Measurements from ENCODE around the gene RRP1B. TPM values are rescaled to one million over a fixed set of nuclear protein-coding genes. Genes with fewer than 3 reads are reported as not detected.

The RRP1B gene
- total and polyA plus RNA-seq, 9 donors: 17.9 to 29.5 (median 25.7) TPM

- H3K36me3 ChIP-seq (ENCODE audit: control insufficient read depth, insufficient read depth, low read length): peaks cover 90% of the 10 kb centered on the region
- no peaks in the 10 kb centered on the region for H3K27me3 ChIP-seq (ENCODE audit: control insufficient read depth, insufficient read depth, low read length)
- H3K27ac ChIP-seq (ENCODE audit: low read length): no peak overlapping the region
- peaks cover 5% of the 10 kb centered on the region for H3K4me1 ChIP-seq (ENCODE audit: control insufficient read depth, insufficient read depth, low read length)
- H3K9me3 ChIP-seq (replicated peaks; ENCODE audit: control insufficient read depth, low read depth, low read length): no peaks in the 10 kb centered on the region
- WGBS (ENCODE audit: insufficient coverage): 79% methylated on average over 26 of the region's 27 CpGs
- peak; percentile 13 for DNase-seq
- H3K4me3 ChIP-seq (ENCODE audit: low read length): no peak overlapping the region
Observed at GRCh38 chr21:43687566-43688399, 28.4 kb downstream of the RRP1B start.

- no peak overlapping the region for H3K27ac ChIP-seq (ENCODE audit: low read length)
- WGBS (ENCODE audit: insufficient coverage): 94% methylated on average over 12 of the region's 12 CpGs
- DNase-seq: no peak
- H3K27me3 ChIP-seq (ENCODE audit: control insufficient read depth, insufficient read depth, low read length): no peaks in the 10 kb centered on the region
- peaks cover 94% of the 10 kb centered on the region for H3K36me3 ChIP-seq (ENCODE audit: control insufficient read depth, insufficient read depth, low read length)
- H3K9me3 ChIP-seq (replicated peaks; ENCODE audit: control insufficient read depth, low read depth, low read length): no peaks in the 10 kb centered on the region
- no peak overlapping the region for H3K4me3 ChIP-seq (ENCODE audit: low read length)
- H3K4me1 ChIP-seq (ENCODE audit: control insufficient read depth, insufficient read depth, low read length): peaks cover 5% of the 10 kb centered on the region
Observed at GRCh38 chr21:43688906-43689305, 29.5 kb downstream of the RRP1B start.

- no peaks in the 10 kb centered on the region for H3K9me3 ChIP-seq (replicated peaks; ENCODE audit: control insufficient read depth, low read depth, low read length)
Observed at GRCh38 chr21:43689556-43690337, 30.4 kb downstream of the RRP1B start.

GRCh38 chr21:43690346-43690745 lies 31.0 kb downstream of the RRP1B start:
- Histone ChIP-seq H3K36me3 (ENCODE audit: control insufficient read depth, insufficient read depth, low read length) (peaks cover 90% of the 10 kb centered on the region), H3K4me3 (ENCODE audit: low read length) (no peak overlapping the region), H3K4me1 (ENCODE audit: control insufficient read depth, insufficient read depth, low read length) (peaks cover 5% of the 10 kb centered on the region), H3K27ac (ENCODE audit: low read length) (no peak overlapping the region), H3K27me3 (ENCODE audit: control insufficient read depth, insufficient read depth, low read length) (no peaks in the 10 kb centered on the region), H3K9me3 (replicated peaks; ENCODE audit: control insufficient read depth, low read depth, low read length) (no peaks in the 10 kb centered on the region)
- no peak for DNase-seq
- WGBS (ENCODE audit: insufficient coverage): 88% methylated on average over 7 of the region's 7 CpGs

More at GRCh38 chr21:43689556-43690337, 30.4 kb downstream of the RRP1B start:
- peaks cover 5% of the 10 kb centered on the region for H3K4me1 ChIP-seq (ENCODE audit: control insufficient read depth, insufficient read depth, low read length)
- no peak for DNase-seq
- H3K27ac ChIP-seq (ENCODE audit: low read length): no peak overlapping the region
- 90% methylated on average over 31 of the region's 32 CpGs for WGBS (ENCODE audit: insufficient coverage)
- H3K36me3 ChIP-seq (ENCODE audit: control insufficient read depth, insufficient read depth, low read length): peaks cover 95% of the 10 kb centered on the region
- H3K27me3 ChIP-seq (ENCODE audit: control insufficient read depth, insufficient read depth, low read length): no peaks in the 10 kb centered on the region
- no peak overlapping the region for H3K4me3 ChIP-seq (ENCODE audit: low read length)

GRCh38 chr21:43691086-43691795 lies 31.9 kb downstream of the RRP1B start:
- H3K27me3 ChIP-seq (ENCODE audit: control insufficient read depth, insufficient read depth, low read length): no peaks in the 10 kb centered on the region
- WGBS (ENCODE audit: insufficient coverage): 98% methylated on average over 16 of the region's 25 CpGs
- no peaks in the 10 kb centered on the region for H3K9me3 ChIP-seq (replicated peaks; ENCODE audit: control insufficient read depth, low read depth, low read length)
- peaks cover 5% of the 10 kb centered on the region for H3K4me1 ChIP-seq (ENCODE audit: control insufficient read depth, insufficient read depth, low read length)
- H3K36me3 ChIP-seq (ENCODE audit: control insufficient read depth, insufficient read depth, low read length): peaks cover 85% of the 10 kb centered on the region
- H3K4me3 ChIP-seq (ENCODE audit: low read length): no peak overlapping the region
- no peak overlapping the region for H3K27ac ChIP-seq (ENCODE audit: low read length)
- no peak for DNase-seq

GRCh38 chr21:43691801-43692200 lies 32.4 kb downstream of the RRP1B start:
- H3K4me3 ChIP-seq (ENCODE audit: low read length): no peak overlapping the region
- no peak overlapping the region for H3K27ac ChIP-seq (ENCODE audit: low read length)
- DNase-seq: no peak
- H3K9me3 ChIP-seq (replicated peaks; ENCODE audit: control insufficient read depth, low read depth, low read length): no peaks in the 10 kb centered on the region
- peaks cover 5% of the 10 kb centered on the region for H3K4me1 ChIP-seq (ENCODE audit: control insufficient read depth, insufficient read depth, low read length)
- 93% methylated on average over 7 of the region's 10 CpGs for WGBS (ENCODE audit: insufficient coverage)
- no peaks in the 10 kb centered on the region for H3K27me3 ChIP-seq (ENCODE audit: control insufficient read depth, insufficient read depth, low read length)
- peaks cover 83% of the 10 kb centered on the region for H3K36me3 ChIP-seq (ENCODE audit: control insufficient read depth, insufficient read depth, low read length)

GRCh38 chr21:43692949-43693348 lies 33.6 kb downstream of the RRP1B start:
- 91% methylated on average over 4 of the region's 8 CpGs for WGBS (ENCODE audit: insufficient coverage)
- no peak overlapping the region for H3K27ac ChIP-seq (ENCODE audit: low read length)
- DNase-seq: no peak
- peaks cover 72% of the 10 kb centered on the region for H3K36me3 ChIP-seq (ENCODE audit: control insufficient read depth, insufficient read depth, low read length)
- H3K9me3 ChIP-seq (replicated peaks; ENCODE audit: control insufficient read depth, low read depth, low read length): no peaks in the 10 kb centered on the region
- H3K27me3 ChIP-seq (ENCODE audit: control insufficient read depth, insufficient read depth, low read length): no peaks in the 10 kb centered on the region
- H3K4me3 ChIP-seq (ENCODE audit: low read length): no peak overlapping the region
- no peaks in the 10 kb centered on the region for H3K4me1 ChIP-seq (ENCODE audit: control insufficient read depth, insufficient read depth, low read length)

- 93% methylated on average over 22 of the region's 23 CpGs for WGBS (ENCODE audit: insufficient coverage)
- Histone ChIP-seq H3K9me3 (replicated peaks; ENCODE audit: control insufficient read depth, low read depth, low read length) (no peaks in the 10 kb centered on the region), H3K4me3 (ENCODE audit: low read length) (no peak overlapping the region), H3K36me3 (ENCODE audit: control insufficient read depth, insufficient read depth, low read length) (peaks cover 62% of the 10 kb centered on the region), H3K27me3 (ENCODE audit: control insufficient read depth, insufficient read depth, low read length) (no peaks in the 10 kb centered on the region), H3K4me1 (ENCODE audit: control insufficient read depth, insufficient read depth, low read length) (no peaks in the 10 kb centered on the region), H3K27ac (ENCODE audit: low read length) (no peak overlapping the region)
- no peak for DNase-seq
Observed at GRCh38 chr21:43693981-43694380, 34.6 kb downstream of the RRP1B start.

GRCh38 chr21:43694437-43695079 lies 35.2 kb downstream of the RRP1B start:
- 89% methylated on average over 26 of the region's 27 CpGs for WGBS (ENCODE audit: insufficient coverage)
- H3K36me3 ChIP-seq (ENCODE audit: control insufficient read depth, insufficient read depth, low read length): peaks cover 56% of the 10 kb centered on the region
- no peak overlapping the region for H3K4me3 ChIP-seq (ENCODE audit: low read length)
- DNase-seq: no peak
- no peaks in the 10 kb centered on the region for H3K9me3 ChIP-seq (replicated peaks; ENCODE audit: control insufficient read depth, low read depth, low read length)
- no peak overlapping the region for H3K27ac ChIP-seq (ENCODE audit: low read length)
- H3K27me3 ChIP-seq (ENCODE audit: control insufficient read depth, insufficient read depth, low read length): no peaks in the 10 kb centered on the region
- H3K4me1 ChIP-seq (ENCODE audit: control insufficient read depth, insufficient read depth, low read length): no peaks in the 10 kb centered on the region

Data from muscle of leg (tissue), 11 donors.